Ishikawa (cell line): ENCODE data around the gene TMEM8B.

Experiments used
- CEBPB ChIP-seq: IDR thresholded peaks from 2 replicates; pipeline ENCODE4 v1.6.1; 2012
- CREB1 ChIP-seq: IDR thresholded peaks from 2 replicates; pipeline ENCODE4 v1.6.1; 2012; ENCODE audit warnings: low read depth
- MAX ChIP-seq: IDR thresholded peaks from 2 replicates; pipeline ENCODE4 v1.6.1; 2012
- NFIC ChIP-seq: IDR thresholded peaks from 2 replicates; pipeline ENCODE4 v1.6.1; 2012
- RAD21 ChIP-seq: IDR thresholded peaks from 2 replicates; pipeline ENCODE4 v1.6.1; 2012; ENCODE audit warnings: low read depth
- REST ChIP-seq: IDR thresholded peaks from 2 replicates; pipeline ENCODE4 v1.6.1; 2012; ENCODE audit warnings: low read depth, mild to moderate bottlenecking
- TAF1 ChIP-seq: IDR thresholded peaks from 2 replicates; pipeline ENCODE4 v1.6.1; 2012; ENCODE audit warnings: low read depth, mild to moderate bottlenecking
- TCF12 ChIP-seq: IDR thresholded peaks from 2 replicates; pipeline ENCODE4 v1.6.1; 2012; ENCODE audit warnings: low read depth
- TEAD4 ChIP-seq: IDR thresholded peaks from 2 replicates; pipeline ENCODE4 v1.6.1; 2012
- YY1 ChIP-seq: IDR thresholded peaks from 2 replicates; pipeline ENCODE4 v1.6.1; 2012; ENCODE audit warnings: low read depth

- TF ChIP-seq YY1 (no peak), NFIC (no peak), RAD21 (no peak), MAX (no peak), CEBPB (no peak), TEAD4 (no peak), TCF12 (no peak), CREB1 (no peak), REST (no peak), TAF1 (no peak)
Measured at GRCh38 chr9:35904338-35904737, 75.3 kb downstream of the TMEM8B start.
